ENCODE data around the gene LIX1L.

The LIX1L gene

GRCh38 chr1:145893306-145894055 lies 64.3 kb downstream of the LIX1L start:
- DNase-seq (ENCODE audit: low read depth): no peak

DNA sequence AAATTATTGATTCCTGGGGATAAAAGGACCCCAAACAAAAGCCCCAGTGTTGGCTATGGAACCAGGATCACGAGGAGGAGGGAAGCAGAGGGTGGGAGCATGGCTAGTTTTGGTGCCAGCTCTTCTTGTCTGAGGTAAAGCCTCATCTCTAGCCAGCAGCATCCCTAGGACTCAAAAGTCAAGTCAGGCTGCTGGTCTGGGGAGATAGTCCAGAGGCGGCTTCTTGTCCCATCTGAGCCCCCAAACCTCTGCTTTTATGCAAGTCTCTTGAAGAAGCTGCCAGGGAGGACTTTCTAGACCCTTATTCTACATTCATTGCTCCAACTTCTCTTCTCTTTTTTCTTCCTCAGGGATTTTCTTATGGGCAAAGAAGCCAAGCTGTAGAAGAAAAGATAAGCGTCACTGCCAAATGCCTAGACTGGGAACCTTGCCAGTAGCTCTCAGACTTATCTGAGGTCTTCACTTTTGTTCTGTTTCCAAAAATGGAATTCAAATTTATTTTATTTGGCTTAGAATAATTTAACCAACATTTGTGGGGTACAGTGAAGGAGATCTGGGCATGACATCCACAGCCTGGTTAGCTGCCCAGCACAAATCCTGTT lies 65.2 kb downstream of the LIX1L start:
- no peak for DNase-seq (ENCODE audit: low read depth)

GRCh38 chr1:145891587-145892485 lies 66.0 kb downstream of the LIX1L start:
- peak; percentile 98 for DNase-seq (ENCODE audit: low read depth)

GRCh38 chr1:145891143-145891542 lies 66.7 kb downstream of the LIX1L start:
- no peak for DNase-seq (ENCODE audit: low read depth)

GRCh38 chr1:145889722-145890121 lies 68.1 kb downstream of the LIX1L start:
- DNase-seq (ENCODE audit: low read depth): no peak

GRCh38 chr1:145887631-145888030 lies 70.2 kb downstream of the LIX1L start:
- no peak for DNase-seq (ENCODE audit: low read depth)

DNA sequence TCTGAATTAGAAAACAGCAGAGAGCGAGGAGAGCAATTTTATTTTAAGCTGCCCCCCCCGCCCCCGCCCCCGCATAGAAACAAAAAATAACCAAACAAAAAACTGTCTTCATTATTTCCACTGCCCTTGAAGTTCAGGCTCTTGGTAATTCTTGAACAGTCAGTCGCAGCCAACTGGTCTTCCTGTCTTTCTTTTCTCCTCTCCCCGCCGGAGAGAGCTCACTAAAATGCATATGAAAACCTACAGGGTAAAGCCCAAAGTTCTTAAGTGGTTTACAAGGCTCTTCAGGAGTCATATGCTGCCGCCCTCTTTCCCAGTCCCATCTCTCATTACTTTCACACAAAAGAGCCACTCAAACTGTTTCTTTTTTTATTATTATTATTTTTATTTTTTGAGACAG lies 71.0 kb downstream of the LIX1L start:
- DNase-seq (ENCODE audit: low read depth): no peak

DNA sequence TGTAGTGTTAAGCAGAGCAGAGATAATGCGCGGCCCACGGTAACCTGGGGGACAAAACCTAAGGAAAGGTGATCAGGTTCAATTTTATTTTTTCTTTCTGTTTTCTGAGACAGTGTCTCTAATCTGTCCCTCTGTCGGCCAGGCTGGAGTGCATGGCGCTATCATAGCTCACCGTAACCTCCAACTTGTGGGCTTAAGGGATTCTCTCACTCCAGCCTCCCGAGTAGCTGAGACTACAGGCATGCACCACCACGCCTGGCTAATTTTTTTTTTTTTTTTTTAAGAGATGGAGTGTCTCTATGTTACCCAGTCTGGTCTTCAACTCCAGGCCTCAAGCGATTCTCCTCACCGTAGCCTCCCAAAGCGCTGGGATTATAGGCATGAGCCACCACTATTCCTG lies 71.4 kb downstream of the LIX1L start:
- no peak for DNase-seq (ENCODE audit: low read depth)

GRCh38 chr1:145885738-145886287 lies 72.0 kb downstream of the LIX1L start, which contains the start of gene ANKRD35:
TSS of gene ANKRD35 (minus strand) at chr1:145885866. CDS start at chr1:145885758, 108 bp downstream.
- no peak for DNase-seq (ENCODE audit: low read depth)

- DNase-seq (ENCODE audit: low read depth): no peak
These were observed 73.1 kb downstream of the LIX1L start for GRCh38 chr1:145884675-145885074.

All from HS-5 (cell line).